GM23338 (cell line): Measurements from ENCODE around the gene SNRPB2. TPM values are rescaled to one million over a fixed set of nuclear protein-coding genes. Genes with fewer than 3 reads are reported as not detected.

ENCODE experiments used
- ATAC-seq: fragments of 200-7000 bp; cut with Tn5 transposase; 3 replicates; pipeline ENCODE4 v1.9.1; 2020
- DNase-seq: peaks from one replicate; pipeline ENCODE4 v3.0.0-alpha.2; 2015; ENCODE audit warnings: low spot score
- H2AFZ ChIP-seq: fragments of 200-600 bp; sonication (generic); 2 replicates; pipeline ENCODE4 v1.8.0; 2016; ENCODE audit warnings: antibody characterized with exemption, mild to moderate bottlenecking, moderate library complexity
- H3F3A ChIP-seq: fragments of 200-600 bp; sonication (generic); replicated peaks from 2 replicates; pipeline ENCODE4 v1.8.0; 2017; ENCODE audit warnings: antibody characterized with exemption, mixed run types, low read depth
- H3K27ac ChIP-seq: fragments of 200-600 bp; sonication (generic); 2 replicates; pipeline ENCODE4 v1.6.1; 2016; ENCODE audit warnings: low read depth
- H3K27me3 ChIP-seq: fragments of 200-600 bp; sonication (generic); 2 replicates; pipeline ENCODE4 v1.8.0; 2016; ENCODE audit warnings: mild to moderate bottlenecking, mixed run types, moderate library complexity; ENCODE audit not compliant: insufficient read depth
- H3K36me3 ChIP-seq: fragments of 200-600 bp; sonication (generic); 2 replicates; pipeline ENCODE4 v1.8.0; 2016; ENCODE audit warnings: mild to moderate bottlenecking; ENCODE audit not compliant: insufficient read depth
- H3K4me1 ChIP-seq: fragments of 200-600 bp; sonication (generic); 2 replicates; pipeline ENCODE4 v1.8.0; 2016; ENCODE audit warnings: mild to moderate bottlenecking, moderate library complexity; ENCODE audit not compliant: insufficient read depth
- H3K4me2 ChIP-seq: fragments of 200-600 bp; sonication (generic); 2 replicates; pipeline ENCODE4 v1.7.1; 2017; ENCODE audit warnings: mixed run types
- H3K4me3 ChIP-seq: fragments of 200-600 bp; sonication (generic); 2 replicates; pipeline ENCODE4 v1.6.1; 2016; ENCODE audit warnings: mixed run types
- H3K79me2 ChIP-seq: fragments of 200-600 bp; sonication (generic); replicated peaks from 2 replicates; pipeline ENCODE4 v1.8.0; 2017; ENCODE audit warnings: mild to moderate bottlenecking; ENCODE audit not compliant: insufficient read depth
- H3K9me2 ChIP-seq: fragments of 200-600 bp; sonication (generic); 2 replicates; pipeline ENCODE4 v1.8.0; 2017; ENCODE audit not compliant: insufficient read depth
- H4K20me1 ChIP-seq: fragments of 200-600 bp; sonication (generic); replicated peaks from 2 replicates; pipeline ENCODE4 v1.8.0; 2017; ENCODE audit warnings: mild to moderate bottlenecking; ENCODE audit not compliant: insufficient read depth
- H3K27ac Mint-ChIP-seq: 2 replicates; pipeline ENCODE4 v1.8.0; 2020; ENCODE audit warnings: inconsistent platforms, mild to moderate bottlenecking, moderate library complexity, mixed read lengths
- H3K27me3 Mint-ChIP-seq: 3 replicates; pipeline ENCODE4 v1.8.0; 2022; ENCODE audit warnings: low read depth, mild to moderate bottlenecking, moderate library complexity, mixed read lengths, inconsistent platforms; ENCODE audit not compliant: insufficient read depth, poor library complexity
- H3K36me3 Mint-ChIP-seq: 3 replicates; pipeline ENCODE4 v1.8.0; 2021; ENCODE audit warnings: low read depth, mild to moderate bottlenecking, inconsistent platforms, moderate library complexity, mixed read lengths
- H3K4me1 Mint-ChIP-seq: 3 replicates; pipeline ENCODE4 v1.8.0; 2020; ENCODE audit warnings: mild to moderate bottlenecking, inconsistent platforms, mixed read lengths
- H3K4me3 Mint-ChIP-seq: 3 replicates; pipeline ENCODE4 v1.8.0; 2021; ENCODE audit warnings: moderate library complexity, mild to moderate bottlenecking, inconsistent platforms, mixed read lengths
- H3K9me3 Mint-ChIP-seq: 3 replicates; pipeline ENCODE4 v1.8.0; 2020; ENCODE audit warnings: moderate library complexity, mild to moderate bottlenecking, inconsistent platforms, mixed read lengths
- CTCF ChIP-seq, 2 experiments: fragments of 200-600 bp in 1 of 2; sonication (generic) in 1 of 2; conservative IDR thresholded peaks; 2 replicates each; pipeline versions ENCODE4 v1.5.1 to v1.6.1; 2016 to 2017; ENCODE audit warnings: antibody characterized with exemption in 2 of 2, low read depth in 2 of 2, mild to moderate bottlenecking in 2 of 2, moderate library complexity in 1 of 2
- ETS1 ChIP-seq: IDR thresholded peaks from 2 replicates; pipeline ENCODE4 v1.6.1; 2016; ENCODE audit warnings: antibody characterized with exemption
- EZH2 ChIP-seq: fragments of 200-600 bp; sonication (generic); IDR thresholded peaks from one replicate; pipeline ENCODE4 v1.8.0; 2017; ENCODE audit warnings: antibody characterized with exemption, mild to moderate bottlenecking, low read depth; ENCODE audit not compliant: unreplicated experiment
- ZNF462 ChIP-seq: fragments of 250-450 bp; sonication (Bioruptor Pico); IDR thresholded peaks from 2 replicates; pipeline ENCODE4 v1.5.0; 2020; ENCODE audit warnings: mild to moderate bottlenecking, moderate library complexity
- polyA plus RNA-seq: library from polyadenylated mRNA; unstranded; fragments of >200 nt; fragmentation: Nextera tagmentation; extraction: Ambion mirVana; gene quantifications from 2 replicates; pipeline ENCODE4 v1.2.1, GENCODE V29; 2016
- total RNA-seq: library from RNA; depleted of rRNA; stranded (reverse); fragments of >200 nt; shearing (Covaris generic); gene quantifications from 2 replicates; pipeline ENCODE4 v1.2.3, GENCODE V29; 2014

SNRPB2 gene
- total and polyA plus RNA-seq, 2 experiments from 2014 or later = 94.9 to 377 TPM

GRCh38 chr20:16684416-16684815, 45.4 kb upstream of the SNRPB2 start (continued):
- TF ChIP-seq EZH2 = no peak

GRCh38 chr20:16689906-16690305, 39.9 kb upstream of the SNRPB2 start:
- Histone ChIP-seq H3K4me1 (no peaks in the 10 kb centered on the region), H3K36me3 (no peaks in the 10 kb centered on the region), H3F3A (no peaks in the 10 kb centered on the region), H3K4me2 (no peak overlapping the region), H4K20me1 (no peaks in the 10 kb centered on the region), H3K4me3 (no peak overlapping the region), H2AFZ (no peak overlapping the region), H3K79me2 (no peaks in the 10 kb centered on the region), H3K27me3 (no peaks in the 10 kb centered on the region), H3K27ac (no peak overlapping the region), H3K9me2 (0 out of 2 replicates have a peak, but pooled peaks cover 18% of the 10 kb centered on the region)
- no peaks in the 10 kb centered on the region; the same call in 2 of the 3 replicates for H3K9me3 Mint-ChIP-seq
- no peak for TF ChIP-seq ZNF462 (CRISPR knock-in tag)
- no peak for TF ChIP-seq ETS1
- no peak for TF ChIP-seq EZH2
- TF ChIP-seq CTCF (conservative IDR thresholded peaks at IDR 0.05; ENCODE audit: low read depth in 2 of 2) = no peak
- ATAC-seq (no peak), DNase-seq (no peak)
- H3K27ac Mint-ChIP-seq = no peak overlapping the region
- no peaks in the 10 kb centered on the region for H3K36me3 Mint-ChIP-seq
- H3K4me1 Mint-ChIP-seq = no peaks in the 10 kb centered on the region
- H3K27me3 Mint-ChIP-seq = peaks cover 1% of the 10 kb centered on the region
- no peak overlapping the region for H3K4me3 Mint-ChIP-seq
